ENCODE results near the gene SPRED1. TPM values are rescaled to one million over a fixed set of nuclear protein-coding genes. Genes with fewer than 3 reads are reported as not detected.

The SPRED1 gene
- 20.4 and 22.0 TPM in 2 replicates for total RNA-seq

DNA sequence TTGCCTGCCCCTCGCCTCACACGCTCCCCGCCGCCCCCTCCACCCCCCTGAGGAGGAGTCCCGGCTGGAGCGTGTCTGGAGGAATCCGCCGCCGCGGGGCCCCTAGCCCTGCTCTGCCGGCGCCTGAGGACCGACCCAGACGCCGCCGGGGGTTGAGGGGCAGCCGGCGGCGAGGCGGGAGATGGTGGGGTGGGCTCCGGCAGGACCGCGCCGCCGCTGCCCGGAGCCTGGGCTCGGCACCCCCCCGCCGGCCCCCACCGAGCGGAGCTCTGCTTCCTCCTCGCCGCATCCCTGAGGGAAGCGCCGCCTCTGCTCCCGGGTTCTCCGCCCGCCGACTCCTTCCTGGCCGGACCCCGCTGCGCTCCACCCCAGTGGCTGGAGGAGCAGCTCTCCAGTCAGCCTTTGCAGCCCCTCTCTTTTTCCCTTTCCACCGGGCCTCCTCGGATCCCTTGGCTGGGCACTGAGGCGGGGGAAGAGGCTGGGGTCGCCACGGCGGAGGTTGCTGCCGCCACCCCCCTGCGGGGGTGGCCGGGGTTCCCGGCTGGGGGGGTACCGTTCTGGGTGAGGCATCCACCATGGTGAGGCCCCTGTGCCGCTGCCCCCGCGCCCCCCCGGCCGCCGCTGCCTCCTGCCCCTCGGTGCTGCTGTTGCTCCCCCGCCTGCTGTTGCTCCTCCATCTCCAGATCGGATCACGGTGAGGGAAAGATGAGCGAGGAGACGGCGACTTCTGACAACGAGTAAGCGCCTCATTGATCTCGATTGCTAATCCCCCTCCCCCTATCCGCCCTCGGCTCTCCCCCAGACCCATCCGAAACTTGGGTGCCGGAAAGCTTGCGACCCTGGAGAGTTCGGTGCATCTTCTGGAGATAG is at the start of gene SPRED1:
SPRED1 (plus strand) TSS at position 356 of the 870 bp plus-strand sequence; CDS start at position 706, 350 bp downstream.
- DNase-seq (ENCODE audit: low read depth), result no peak
- no peaks in the 10 kb centered on the region for H3K27me3 ChIP-seq (ENCODE audit: control insufficient read depth, insufficient read depth, low read length)
- TF ChIP-seq, protein P1, sequence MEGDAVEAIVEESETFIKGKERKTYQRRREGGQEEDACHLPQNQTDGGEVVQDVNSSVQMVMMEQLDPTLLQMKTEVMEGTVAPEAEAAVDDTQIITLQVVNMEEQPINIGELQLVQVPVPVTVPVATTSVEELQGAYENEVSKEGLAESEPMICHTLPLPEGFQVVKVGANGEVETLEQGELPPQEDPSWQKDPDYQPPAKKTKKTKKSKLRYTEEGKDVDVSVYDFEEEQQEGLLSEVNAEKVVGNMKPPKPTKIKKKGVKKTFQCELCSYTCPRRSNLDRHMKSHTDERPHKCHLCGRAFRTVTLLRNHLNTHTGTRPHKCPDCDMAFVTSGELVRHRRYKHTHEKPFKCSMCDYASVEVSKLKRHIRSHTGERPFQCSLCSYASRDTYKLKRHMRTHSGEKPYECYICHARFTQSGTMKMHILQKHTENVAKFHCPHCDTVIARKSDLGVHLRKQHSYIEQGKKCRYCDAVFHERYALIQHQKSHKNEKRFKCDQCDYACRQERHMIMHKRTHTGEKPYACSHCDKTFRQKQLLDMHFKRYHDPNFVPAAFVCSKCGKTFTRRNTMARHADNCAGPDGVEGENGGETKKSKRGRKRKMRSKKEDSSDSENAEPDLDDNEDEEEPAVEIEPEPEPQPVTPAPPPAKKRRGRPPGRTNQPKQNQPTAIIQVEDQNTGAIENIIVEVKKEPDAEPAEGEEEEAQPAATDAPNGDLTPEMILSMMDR (IDR thresholded peaks at IDR 0.05; ENCODE audit: insufficient read depth, low read length, poor library complexity, severe bottlenecking), result no peak
- H3K36me3 ChIP-seq (ENCODE audit: control insufficient read depth, insufficient read depth, low read length), result no peaks in the 10 kb centered on the region
- peak within 1 kb of the TSS; percentile 82 for H3K4me3 ChIP-seq (ENCODE audit: low read depth, low read length)

DNA sequence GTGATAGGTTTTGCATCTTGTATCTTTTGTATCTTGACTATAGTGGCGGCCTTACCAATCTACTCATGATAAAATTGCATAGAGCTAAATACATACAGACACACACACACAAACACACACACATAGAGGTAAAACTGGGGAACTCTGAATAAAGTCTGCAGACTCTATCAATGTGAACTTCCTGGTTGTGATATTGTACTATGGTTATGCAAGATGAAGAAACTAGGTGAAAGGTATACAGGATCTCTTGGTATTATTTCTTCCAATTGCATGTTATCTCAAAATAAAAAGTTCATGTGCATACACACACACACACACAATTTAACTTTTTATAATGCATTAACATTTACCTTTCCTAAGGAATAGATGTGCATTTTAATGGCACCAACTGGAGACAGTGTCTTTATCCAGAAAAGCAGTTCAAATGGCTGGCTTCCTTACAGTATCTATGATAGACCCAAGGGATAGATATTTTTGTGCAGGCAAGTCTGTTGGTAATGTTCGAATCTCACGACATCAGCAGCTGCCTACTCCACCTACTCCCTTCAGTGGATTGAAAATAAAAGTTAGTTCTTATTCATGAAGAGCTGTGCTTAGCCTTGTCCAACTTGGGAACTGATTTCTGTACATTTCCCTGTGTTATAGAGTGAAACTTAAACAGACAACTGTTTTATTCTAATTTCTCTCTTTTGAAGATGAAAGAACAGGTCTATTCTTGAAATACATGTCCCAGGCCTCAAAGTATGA is 46.9 kb upstream of the SPRED1 start:
- TF ChIP-seq, protein P1 (IDR thresholded peaks at IDR 0.05; ENCODE audit: insufficient read depth, low read length, poor library complexity, severe bottlenecking), result no peak
- no peaks in the 10 kb centered on the region for H3K36me3 ChIP-seq (ENCODE audit: control insufficient read depth, insufficient read depth, low read length)
- H3K27me3 ChIP-seq (ENCODE audit: control insufficient read depth, insufficient read depth, low read length), result no peaks in the 10 kb centered on the region
- DNase-seq (ENCODE audit: low read depth), result no peak
- no peak overlapping the region for H3K4me3 ChIP-seq (ENCODE audit: low read depth, low read length)

DNA sequence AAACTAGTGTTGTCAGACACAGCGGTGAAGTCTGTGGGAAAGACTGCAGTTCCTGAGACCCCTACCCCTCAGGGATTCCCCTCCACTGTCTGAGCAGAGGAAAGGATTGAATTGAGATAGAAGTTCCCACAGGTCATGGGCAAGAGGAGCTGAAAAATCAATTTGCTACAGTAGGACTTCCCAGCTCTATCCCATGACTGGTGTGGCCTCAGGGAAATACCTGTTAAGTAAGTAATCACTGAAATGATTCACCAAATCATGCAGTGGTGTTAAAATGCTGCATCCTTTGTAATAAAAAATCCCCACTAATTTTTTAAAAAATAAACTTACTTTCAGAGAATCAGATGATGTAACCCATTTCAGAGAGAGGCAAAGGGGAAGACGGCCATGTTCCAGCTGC is 45.0 kb upstream of the SPRED1 start:
- Histone ChIP-seq H3K36me3 (ENCODE audit: control insufficient read depth, insufficient read depth, low read length) (no peaks in the 10 kb centered on the region), H3K4me3 (ENCODE audit: low read depth, low read length) (no peak overlapping the region), H3K27me3 (ENCODE audit: control insufficient read depth, insufficient read depth, low read length) (no peaks in the 10 kb centered on the region)
- DNase-seq (ENCODE audit: low read depth), result no peak
- TF ChIP-seq, protein P1 (IDR thresholded peaks at IDR 0.05; ENCODE audit: insufficient read depth, low read length, poor library complexity, severe bottlenecking), result no peak

DNA sequence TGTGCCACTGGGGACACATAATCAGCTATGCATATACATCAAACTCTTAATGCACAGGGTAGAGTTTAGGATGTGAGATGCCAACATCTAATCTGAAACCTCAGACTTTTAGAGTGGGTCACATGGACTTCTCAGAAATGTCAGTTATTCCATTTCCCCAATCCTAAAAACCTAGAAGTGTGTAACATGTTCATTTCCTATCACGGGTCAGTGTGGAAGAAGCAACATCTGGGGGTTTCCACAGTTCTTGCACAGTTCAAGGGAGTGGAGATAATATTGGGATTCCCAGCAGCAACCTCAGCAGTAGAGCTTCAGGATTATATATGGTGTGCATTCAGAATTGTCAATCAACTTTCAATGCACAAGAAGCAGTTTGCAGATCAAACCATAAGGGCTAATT is 44.4 kb upstream of the SPRED1 start:
- TF ChIP-seq, protein P1 (IDR thresholded peaks at IDR 0.05; ENCODE audit: insufficient read depth, low read length, poor library complexity, severe bottlenecking), result no peak
- H3K27me3 ChIP-seq (ENCODE audit: control insufficient read depth, insufficient read depth, low read length), result no peaks in the 10 kb centered on the region
- H3K36me3 ChIP-seq (ENCODE audit: control insufficient read depth, insufficient read depth, low read length), result no peaks in the 10 kb centered on the region
- no peak overlapping the region for H3K4me3 ChIP-seq (ENCODE audit: low read depth, low read length)
- DNase-seq (ENCODE audit: low read depth), result no peak

DNA sequence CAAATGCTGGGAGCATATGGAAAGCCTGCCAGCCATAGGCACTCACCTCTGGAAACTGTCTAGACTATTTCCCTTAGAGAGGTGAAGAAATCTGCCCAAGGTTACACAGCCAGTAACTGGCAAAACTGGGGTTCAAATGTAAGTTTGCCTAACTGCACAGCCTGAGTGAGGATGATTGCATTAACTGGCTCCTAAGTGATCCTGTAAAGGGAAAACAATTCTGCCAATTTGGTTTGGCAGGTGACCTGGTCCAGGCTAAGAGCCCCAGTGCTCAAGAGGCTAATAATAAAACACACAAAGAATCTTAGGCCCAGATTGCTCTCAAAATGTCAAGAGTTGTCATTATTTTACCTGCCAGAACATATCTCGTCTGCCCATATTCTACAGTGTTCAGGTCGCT is 43.9 kb upstream of the SPRED1 start:
- no peak for DNase-seq (ENCODE audit: low read depth)

More for the DNA sequence above, 43.9 kb upstream of the SPRED1 start:
- Histone ChIP-seq H3K4me3 (ENCODE audit: low read depth, low read length) (no peak overlapping the region), H3K36me3 (ENCODE audit: control insufficient read depth, insufficient read depth, low read length) (no peaks in the 10 kb centered on the region), H3K27me3 (ENCODE audit: control insufficient read depth, insufficient read depth, low read length) (no peaks in the 10 kb centered on the region)
- TF ChIP-seq, protein P1 (IDR thresholded peaks at IDR 0.05; ENCODE audit: insufficient read depth, low read length, poor library complexity, severe bottlenecking), result no peak

Data from kidney epithelial cell (primary cell).